Measurements from ENCODE around the gene ARMC5. TPM values are rescaled to one million over a fixed set of nuclear protein-coding genes. Genes with fewer than 3 reads are reported as not detected.

The ARMC5 gene
- total and polyA plus RNA-seq, 9 of the 15 experiments (the other 6 are each of a cell fraction or from before 2014, with no cell fraction given) = 0.11 to 13.5 (median 2.1) TPM

- peak; percentile 23 for TF ChIP-seq SMAD4 (CRISPR knock-in tag; conservative IDR thresholded peaks at IDR 0.05)
- TF ChIP-seq MGA (IDR thresholded peaks at IDR 0.05) = peak; percentile 96
- peak; percentile 50 for TF ChIP-seq FIP1L1 (IDR thresholded peaks at IDR 0.05; ENCODE audit: low read depth, low read length, poor library complexity, severe bottlenecking)
- peak; percentile 38 to 56 for TF ChIP-seq RAD21 (CRISPR knock-in tag; conservative IDR thresholded peaks at IDR 0.05 in 1 of 2, IDR thresholded peaks at IDR 0.05 in 1 of 2)
- 0 out of 2 replicates have a peak, but pooled peaks have one; percentile 17 for TF ChIP-seq MBD2 (IDR thresholded peaks at IDR 0.05; ENCODE audit: borderline replicate concordance, low read depth)
- no peak for TF ChIP-seq NR2F6 (CRISPR knock-in tag; IDR thresholded peaks at IDR 0.05)
- peak in 1 of 2 experiments; percentile 35; a peak in 1 of 4 replicates for TF ChIP-seq TBL1XR1 (IDR thresholded peaks at IDR 0.05; ENCODE audit: low read length in 2 of 2)
- TF ChIP-seq RBFOX2 (IDR thresholded peaks at IDR 0.05; ENCODE audit: low read depth, low read length) = peak; percentile 82
- TF ChIP-seq CHD2 (IDR thresholded peaks at IDR 0.05; ENCODE audit: low read depth, low read length) = peak; percentile 37; the same call in 1 of the 2 replicates
- TF ChIP-seq SIX5 (IDR thresholded peaks at IDR 0.05; ENCODE audit: borderline replicate concordance in 1 of 2, insufficient read depth in 1 of 2, low read depth in 1 of 2, low read length in 2 of 2) = no peak
- peak; percentile 85 to 87 for TF ChIP-seq NRF1 (conservative IDR thresholded peaks at IDR 0.05 in 1 of 2, IDR thresholded peaks at IDR 0.05 in 1 of 2)
- 0 out of 2 replicates have a peak, but pooled peaks have one; percentile 28 for TF ChIP-seq LARP7 (IDR thresholded peaks at IDR 0.05)
- peak; percentile 98 for TF ChIP-seq L3MBTL2 (IDR thresholded peaks at IDR 0.05)
- TF ChIP-seq NCOA2 (IDR thresholded peaks at IDR 0.05; ENCODE audit: partially characterized antibody in 2 of 2) = no peak
- TF ChIP-seq SAFB (IDR thresholded peaks at IDR 0.05; ENCODE audit: borderline replicate concordance, low read depth, low read length) = peak; percentile 80
These were observed 18.2 kb downstream of the ARMC5 start (continued) for GRCh38 chr16:31477220-31478216.
